ENCODE results near the gene TRNP1.
A peak's percentile ranks its signal among the peaks of the same experiment; 100 is the strongest.

TRNP1 gene

GRCh38 chr1:27003745-27004470, 10.4 kb downstream of the TRNP1 start:
- DNase-seq = no peak

GRCh38 chr1:27004471-27005165, 11.1 kb downstream of the TRNP1 start:
- no peak for DNase-seq

- no peak for DNase-seq
These were observed 11.7 kb downstream of the TRNP1 start for GRCh38 chr1:27005166-27005530.

- DNase-seq = no peak
These were observed 12.4 kb downstream of the TRNP1 start for GRCh38 chr1:27005648-27006496.

- no peak for DNase-seq
These were observed 13.2 kb downstream of the TRNP1 start for GRCh38 chr1:27006683-27007082.

GRCh38 chr1:27007909-27008582, 14.6 kb downstream of the TRNP1 start:
- no peak for DNase-seq

GRCh38 chr1:27009601-27010197, 16.2 kb downstream of the TRNP1 start:
- no peak for DNase-seq

- DNase-seq = no peak
These were observed 16.9 kb downstream of the TRNP1 start for GRCh38 chr1:27010226-27010994.

- DNase-seq = no peak
These were observed 17.7 kb downstream of the TRNP1 start for GRCh38 chr1:27011058-27011764.

- no peak for DNase-seq
These were observed 18.6 kb downstream of the TRNP1 start for GRCh38 chr1:27011976-27012563.

- no peak for DNase-seq
These were observed 21.8 kb downstream of the TRNP1 start for GRCh38 chr1:27015260-27015659.

GRCh38 chr1:27016376-27016775, 22.9 kb downstream of the TRNP1 start:
- no peak for DNase-seq

- DNase-seq = no peak
These were observed 23.7 kb downstream of the TRNP1 start for GRCh38 chr1:27017207-27017606.

- DNase-seq = no peak
These were observed 24.8 kb downstream of the TRNP1 start for GRCh38 chr1:27018316-27018715.

- no peak for DNase-seq
These were observed 28.0 kb downstream of the TRNP1 start for GRCh38 chr1:27021354-27022031.

GRCh38 chr1:27025718-27026117, 32.2 kb downstream of the TRNP1 start:
- no peak for DNase-seq

- DNase-seq = peak; percentile 93
These were observed 33.4 kb downstream of the TRNP1 start for GRCh38 chr1:27026621-27027574.

GRCh38 chr1:27027575-27028250, 34.2 kb downstream of the TRNP1 start:
- DNase-seq = peak; percentile 93
